ENCODE results near the gene CD248. TPM values are rescaled to one million over a fixed set of nuclear protein-coding genes. Genes with fewer than 3 reads are reported as not detected.
A peak's percentile ranks its signal among the peaks of the same experiment; 100 is the strongest.

Gene CD248
- total and polyA plus RNA-seq, 2 experiments from 2014 or later: 2.4 to 3.8 TPM

GRCh38 chr11:66330931-66331330 is 14.1 kb upstream of the CD248 start:
- no peak overlapping the region for H3K4me3 ChIP-seq
- H4K20me1 ChIP-seq (replicated peaks; ENCODE audit: insufficient read depth): no peaks in the 10 kb centered on the region
- DNase-seq (ENCODE audit: low spot score) (no peak), ATAC-seq (no peak)
- H3K36me3 ChIP-seq (ENCODE audit: insufficient read depth): no peaks in the 10 kb centered on the region
- peaks cover 10% of the 10 kb centered on the region; the same call in 1 of the 2 replicates for H3K4me1 ChIP-seq (ENCODE audit: insufficient read depth)
- Mint-ChIP-seq H3K27ac (no peak overlapping the region), H3K4me1 (peaks cover 22% of the 10 kb centered on the region), H3K4me3 (no peak overlapping the region), H3K27me3 (ENCODE audit: insufficient read depth, low read depth, poor library complexity) (peaks cover 21% of the 10 kb centered on the region), H3K9me3 (no peaks in the 10 kb centered on the region), H3K36me3 (ENCODE audit: low read depth) (no peaks in the 10 kb centered on the region)
- no peaks in the 10 kb centered on the region for H3K79me2 ChIP-seq (replicated peaks; ENCODE audit: insufficient read depth)
- H3K4me2 ChIP-seq: no peak overlapping the region
- H3F3A ChIP-seq (replicated peaks; ENCODE audit: low read depth): 0 out of 2 replicates have a peak, but pooled peaks cover 3% of the 10 kb centered on the region
- no peaks in the 10 kb centered on the region for H3K9me2 ChIP-seq (ENCODE audit: insufficient read depth)
- TF ChIP-seq NANOG (IDR thresholded peaks at IDR 0.05; ENCODE audit: borderline replicate concordance) (no peak), EZH2phosphoT487 (IDR thresholded peaks at IDR 0.05; ENCODE audit: unreplicated experiment) (no peak), CTCF (conservative IDR thresholded peaks at IDR 0.05; ENCODE audit: low read depth in 2 of 2) (peak in 1 of 2 experiments; percentile 35; a peak in 2 of 4 replicates)
- no peak overlapping the region for H3K27ac ChIP-seq (ENCODE audit: low read depth)
- H2AFZ ChIP-seq: no peak overlapping the region
- no peaks in the 10 kb centered on the region for H3K27me3 ChIP-seq (ENCODE audit: insufficient read depth)

- Mint-ChIP-seq H3K27me3 (ENCODE audit: insufficient read depth, low read depth, poor library complexity) (peaks cover 21% of the 10 kb centered on the region), H3K4me1 (peaks cover 21% of the 10 kb centered on the region), H3K9me3 (no peaks in the 10 kb centered on the region), H3K4me3 (no peak overlapping the region), H3K27ac (no peak overlapping the region), H3K36me3 (ENCODE audit: low read depth) (no peaks in the 10 kb centered on the region)
- Histone ChIP-seq H3K9me2 (ENCODE audit: insufficient read depth) (no peaks in the 10 kb centered on the region), H3K27me3 (ENCODE audit: insufficient read depth) (no peaks in the 10 kb centered on the region), H3K4me3 (no peak overlapping the region), H3F3A (replicated peaks; ENCODE audit: low read depth) (no peaks in the 10 kb centered on the region), H3K4me1 (ENCODE audit: insufficient read depth) (peaks cover 5% of the 10 kb centered on the region; the same call in 1 of the 2 replicates), H3K79me2 (replicated peaks; ENCODE audit: insufficient read depth) (no peaks in the 10 kb centered on the region), H3K27ac (ENCODE audit: low read depth) (no peak overlapping the region), H3K4me2 (peak overlapping the region; percentile 68; the same call in 1 of the 2 replicates), H3K36me3 (ENCODE audit: insufficient read depth) (no peaks in the 10 kb centered on the region), H4K20me1 (replicated peaks; ENCODE audit: insufficient read depth) (no peaks in the 10 kb centered on the region), H2AFZ (peak overlapping the region; percentile 52; the same call in 1 of the 2 replicates)
- DNase-seq (ENCODE audit: low spot score) (no peak), ATAC-seq (no peak)
- TF ChIP-seq REST (IDR thresholded peaks at IDR 0.05; ENCODE audit: unreplicated experiment) (no peak), CTCF (conservative IDR thresholded peaks at IDR 0.05; ENCODE audit: low read depth in 2 of 2) (no peak), CREB1 (CRISPR knock-in tag; IDR thresholded peaks at IDR 0.05; ENCODE audit: low read depth) (no peak), ETS1 (IDR thresholded peaks at IDR 0.05) (no peak), POLR2AphosphoS5 (IDR thresholded peaks at IDR 0.05; ENCODE audit: low read depth) (no peak)
Observed at GRCh38 chr11:66329165-66329673, 12.4 kb upstream of the CD248 start.
